ENCODE results near the gene SOAT2. TPM values are rescaled to one million over a fixed set of nuclear protein-coding genes. Genes with fewer than 3 reads are reported as not detected.
A peak's percentile ranks its signal among the peaks of the same experiment; 100 is the strongest.

SOAT2 gene
- 1 to 10 TPM in 1 of 4 donors, under 1 TPM in 3; 0.30 to 2.9 (median 0.72) TPM for total RNA-seq

- 66 to 75% methylated on average over 22 of the region's 23 CpGs for WGBS, 2 donors
These were observed at the start of gene SOAT2 for GRCh38 chr12:53102883-53103807. Gene SOAT2 (plus strand): TSS chr12:53103486. CDS start chr12:53103578, 92 bp downstream.

GRCh38 chr12:53054112-53054878, 49.0 kb upstream of the SOAT2 start:
- Histone ChIP-seq H3K4me1 (peaks cover 4 to 95% (median 43%) of the 10 kb centered on the region in 4 donors), H3K36me3 (peaks cover 0 to 53% (median 8%) of the 10 kb centered on the region in 3 donors), H3K9me3 (no peaks in the 10 kb centered on the region), H3K27ac (peak overlapping the region; percentile 94 to 100 (median 97)), H3K4me3 (peak overlapping the region; percentile 30 to 89 (median 50)), H3K27me3 (no peaks in the 10 kb centered on the region)
- TF ChIP-seq EP300 (IDR thresholded peaks at IDR 0.05) (peak in 1 of 2 donors; percentile 91), POLR2A (IDR thresholded peaks at IDR 0.05) (peak in 1 of 2 donors; percentile 71), CTCF (IDR thresholded peaks at IDR 0.05) (peak in 1 of 5 experiments; percentile 7)
- WGBS, 2 donors: 7 to 15% methylated on average over 37 to 48 of the region's 48 CpGs
- peak; percentile 94 to 95 for DNase-seq (ENCODE audit: low spot score in 2 of 2)

More at GRCh38 chr12:53102883-53103807, at the start of gene SOAT2:
- Histone ChIP-seq H3K27me3 (no peaks in the 10 kb centered on the region), H3K4me3 (peak within 1 kb of the TSS in 1 of 4 donors; percentile 3), H3K9me3 (no peaks in the 10 kb centered on the region), H3K27ac (peak within 1 kb of the TSS in 3 of 4 donors; percentile 33 to 65 (median 48)), H3K4me1 (peaks cover 0 to 81% (median 27%) of the 10 kb centered on the region in 4 donors), H3K36me3 (peaks cover 0 to 24% (median 0%) of the 10 kb centered on the region in 3 donors)
- no peak for DNase-seq (ENCODE audit: low spot score in 2 of 2)
- TF ChIP-seq CTCF (IDR thresholded peaks at IDR 0.05): no peak
- peak in 1 of 2 donors; percentile 2 for TF ChIP-seq EP300 (IDR thresholded peaks at IDR 0.05)
- TF ChIP-seq POLR2A (IDR thresholded peaks at IDR 0.05): no peak

- H3K27me3 ChIP-seq: no peaks in the 10 kb centered on the region
- H3K27ac ChIP-seq: peak overlapping the region in 3 of 4 donors; percentile 95 to 100 (median 99)
- 80 to 88% methylated on average over 15 of the region's 15 CpGs for WGBS, 2 donors
- peak in 1 of 2 donors; percentile 11 for DNase-seq (ENCODE audit: low spot score in 2 of 2)
- TF ChIP-seq CTCF (IDR thresholded peaks at IDR 0.05) (no peak), POLR2A (IDR thresholded peaks at IDR 0.05) (no peak), EP300 (IDR thresholded peaks at IDR 0.05) (no peak)
- no peak overlapping the region for H3K4me3 ChIP-seq
- H3K36me3 ChIP-seq: peaks cover 0 to 67% (median 11%) of the 10 kb centered on the region in 3 donors
- no peaks in the 10 kb centered on the region for H3K9me3 ChIP-seq
- peaks cover 4 to 99% (median 47%) of the 10 kb centered on the region in 4 donors for H3K4me1 ChIP-seq
These were observed 47.6 kb upstream of the SOAT2 start for GRCh38 chr12:53055471-53056266.

- peaks cover 0 to 73% (median 11%) of the 10 kb centered on the region in 3 donors for H3K36me3 ChIP-seq
These were observed 47.0 kb upstream of the SOAT2 start for GRCh38 chr12:53056296-53056695.

More at GRCh38 chr12:53056296-53056695, 47.0 kb upstream of the SOAT2 start:
- Histone ChIP-seq H3K27me3 (no peaks in the 10 kb centered on the region), H3K4me3 (no peak overlapping the region), H3K27ac (peak overlapping the region in 2 of 4 donors; percentile 99 to 100), H3K9me3 (no peaks in the 10 kb centered on the region), H3K4me1 (peaks cover 4 to 100% (median 53%) of the 10 kb centered on the region in 4 donors)
- 70 to 75% methylated on average over 5 of the region's 5 CpGs for WGBS, 2 donors
- TF ChIP-seq EP300 (IDR thresholded peaks at IDR 0.05) (no peak), CTCF (IDR thresholded peaks at IDR 0.05) (no peak), POLR2A (IDR thresholded peaks at IDR 0.05) (no peak)
- DNase-seq (ENCODE audit: low spot score in 2 of 2): no peak
